Tibial nerve (tissue), 4 donors: ENCODE data around the gene GPBP1.

ENCODE experiments used
- EP300 ChIP-seq, 2 donors: sonication (generic); formaldehyde crosslinking; IDR thresholded peaks; one replicate each; pipeline ENCODE4 v1.6.1; 2017; ENCODE audit warnings: antibody characterized with exemption in 2 of 2, mild to moderate bottlenecking in 1 of 2
- POLR2A ChIP-seq, 2 donors: fragments of 450-650 bp; IDR thresholded peaks; one replicate each; pipeline ENCODE4 v1.6.1; 2017; ENCODE audit warnings: antibody characterized with exemption in 2 of 2, mild to moderate bottlenecking in 2 of 2, moderate library complexity in 2 of 2
- TF ChIP-seq, protein P1 (sequence below), 5 experiments: fragments of 200-600 bp in 3 of 5; fragments of 450-650 bp in 2 of 5; sonication (generic) in 3 of 5; IDR thresholded peaks; one replicate each; pipeline ENCODE4 v1.5.1; 2016 to 2019; ENCODE audit warnings: antibody characterized with exemption in 5 of 5, mild to moderate bottlenecking in 3 of 5, moderate library complexity in 2 of 5

GRCh38 chr5:57189515-57189914 lies 15.7 kb downstream of the GPBP1 start:
- no peak for TF ChIP-seq EP300 (IDR thresholded peaks at IDR 0.05)
- TF ChIP-seq, protein P1, sequence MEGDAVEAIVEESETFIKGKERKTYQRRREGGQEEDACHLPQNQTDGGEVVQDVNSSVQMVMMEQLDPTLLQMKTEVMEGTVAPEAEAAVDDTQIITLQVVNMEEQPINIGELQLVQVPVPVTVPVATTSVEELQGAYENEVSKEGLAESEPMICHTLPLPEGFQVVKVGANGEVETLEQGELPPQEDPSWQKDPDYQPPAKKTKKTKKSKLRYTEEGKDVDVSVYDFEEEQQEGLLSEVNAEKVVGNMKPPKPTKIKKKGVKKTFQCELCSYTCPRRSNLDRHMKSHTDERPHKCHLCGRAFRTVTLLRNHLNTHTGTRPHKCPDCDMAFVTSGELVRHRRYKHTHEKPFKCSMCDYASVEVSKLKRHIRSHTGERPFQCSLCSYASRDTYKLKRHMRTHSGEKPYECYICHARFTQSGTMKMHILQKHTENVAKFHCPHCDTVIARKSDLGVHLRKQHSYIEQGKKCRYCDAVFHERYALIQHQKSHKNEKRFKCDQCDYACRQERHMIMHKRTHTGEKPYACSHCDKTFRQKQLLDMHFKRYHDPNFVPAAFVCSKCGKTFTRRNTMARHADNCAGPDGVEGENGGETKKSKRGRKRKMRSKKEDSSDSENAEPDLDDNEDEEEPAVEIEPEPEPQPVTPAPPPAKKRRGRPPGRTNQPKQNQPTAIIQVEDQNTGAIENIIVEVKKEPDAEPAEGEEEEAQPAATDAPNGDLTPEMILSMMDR (IDR thresholded peaks at IDR 0.05) = no peak
- no peak for TF ChIP-seq POLR2A (IDR thresholded peaks at IDR 0.05)
